ENCODE measurements around the gene PPIF. TPM values are rescaled to one million over a fixed set of nuclear protein-coding genes. Genes with fewer than 3 reads are reported as not detected.

The PPIF gene
- total RNA-seq, 4 donors from 2014 or later: 34.2 to 141 (median 94.5) TPM

- TF ChIP-seq CTCF (IDR thresholded peaks at IDR 0.05): no peak
These were observed 46.8 kb downstream of the PPIF start for GRCh38 chr10:79393924-79394610.

GRCh38 chr10:79394664-79395063 is 47.4 kb downstream of the PPIF start:
- DNase-seq (ENCODE audit: low spot score): no peak
- ATAC-seq (ENCODE audit: low FRiP score): no peak
- no peak for TF ChIP-seq CTCF (IDR thresholded peaks at IDR 0.05)

More at GRCh38 chr10:79393924-79394610, 46.8 kb downstream of the PPIF start:
- ATAC-seq (ENCODE audit: low FRiP score): no peak
- DNase-seq (ENCODE audit: low spot score): no peak

GRCh38 chr10:79396520-79396919 is 49.3 kb downstream of the PPIF start:
- ATAC-seq (ENCODE audit: low FRiP score) (no peak), DNase-seq (ENCODE audit: low spot score) (no peak)
- TF ChIP-seq CTCF (IDR thresholded peaks at IDR 0.05): no peak

- no peak for TF ChIP-seq CTCF (IDR thresholded peaks at IDR 0.05)
- DNase-seq (ENCODE audit: low spot score) (no peak), ATAC-seq (ENCODE audit: low FRiP score) (no peak)
These were observed 49.8 kb downstream of the PPIF start for GRCh38 chr10:79397051-79397450.

- DNase-seq (ENCODE audit: low spot score) (no peak), ATAC-seq (ENCODE audit: low FRiP score) (no peak)
- no peak for TF ChIP-seq CTCF (IDR thresholded peaks at IDR 0.05)
These were observed 50.5 kb downstream of the PPIF start for GRCh38 chr10:79397575-79398303.

- no peak for TF ChIP-seq CTCF (IDR thresholded peaks at IDR 0.05)
- ATAC-seq (ENCODE audit: low FRiP score) (no peak), DNase-seq (ENCODE audit: low spot score) (no peak)
These were observed 51.4 kb downstream of the PPIF start for GRCh38 chr10:79398642-79399041.

All from omental fat pad (tissue), 4 donors.